Neural cell (in vitro differentiated cells): ENCODE results near the gene IL17RC. TPM values are rescaled to one million over a fixed set of nuclear protein-coding genes. Genes with fewer than 3 reads are reported as not detected.

Experiments used
- H2AFZ ChIP-seq: fragments of 200-600, 300-800 bp; sonication (generic), shearing (Covaris generic); 2 replicates; pipeline ENCODE4 v1.6.0; 2014; ENCODE audit warnings: low read depth, mild to moderate bottlenecking, antibody characterized with exemption, low read length, moderate library complexity
- H3F3A ChIP-seq: fragments of 200-600 bp; shearing (Covaris generic); 2 replicates; pipeline ENCODE4 v1.6.1; 2016; ENCODE audit warnings: mild to moderate bottlenecking, moderate library complexity, mixed read lengths, antibody characterized with exemption, low read length; ENCODE audit not compliant: insufficient read depth, poor library complexity, severe bottlenecking
- H3K27ac ChIP-seq: fragments of 200-600, 300-800 bp; sonication (generic), shearing (Covaris generic); 2 replicates; pipeline ENCODE4 v1.5.1; 2014; ENCODE audit warnings: mild to moderate bottlenecking, low read length, moderate library complexity
- H3K27me3 ChIP-seq: fragments of 300-800, 200-600 bp; sonication (generic), shearing (Covaris generic); 2 replicates; pipeline ENCODE4 v1.6.0; 2014; ENCODE audit warnings: mild to moderate bottlenecking, low read depth, low read length, moderate library complexity; ENCODE audit not compliant: insufficient read depth
- H3K36me3 ChIP-seq: fragments of 300-800, 200-600 bp; sonication (generic), shearing (Covaris generic); 2 replicates; pipeline ENCODE4 v1.5.1; 2014; ENCODE audit warnings: mild to moderate bottlenecking, antibody characterized with exemption, low read length, moderate library complexity; ENCODE audit not compliant: insufficient read depth
- H3K4me2 ChIP-seq: fragments of 300-800, 200-600 bp; sonication (generic), shearing (Covaris generic); 2 replicates; pipeline ENCODE4 v1.6.0; 2014; ENCODE audit warnings: mild to moderate bottlenecking, low read length
- H3K4me3 ChIP-seq: fragments of 300-800, 200-600 bp; sonication (generic), shearing (Covaris generic); 2 replicates; pipeline ENCODE4 v1.5.1; 2014; ENCODE audit warnings: mild to moderate bottlenecking, low read length, moderate library complexity
- H3K79me2 ChIP-seq: fragments of 200-600 bp; shearing (Covaris generic); replicated peaks from 2 replicates; pipeline ENCODE4 v1.6.0; 2014; ENCODE audit warnings: mild to moderate bottlenecking, low read length, moderate library complexity; ENCODE audit not compliant: insufficient read depth
- H3K9ac ChIP-seq: fragments of 300-800, 200-600 bp; sonication (generic), shearing (Covaris generic); 2 replicates; pipeline ENCODE4 v1.6.1; 2016; ENCODE audit warnings: mild to moderate bottlenecking, low read length, mixed read lengths
- H3K9me2 ChIP-seq: fragments of 200-600 bp; shearing (Covaris generic); 2 replicates; pipeline ENCODE4 v1.6.1; 2016; ENCODE audit warnings: mild to moderate bottlenecking, low read length, mixed read lengths; ENCODE audit not compliant: insufficient read depth
- H3K9me3 ChIP-seq: fragments of 200-600, 300-800 bp; sonication (generic), shearing (Covaris generic); 2 replicates; pipeline ENCODE4 v1.6.1; 2016; ENCODE audit warnings: mild to moderate bottlenecking, mixed run types, low read length, moderate library complexity, mixed read lengths
- H4K20me1 ChIP-seq: fragments of 200-600 bp; shearing (Covaris generic); 2 replicates; pipeline ENCODE4 v1.6.1; 2016; ENCODE audit warnings: mild to moderate bottlenecking, mixed run types; ENCODE audit not compliant: insufficient read depth
- EP300 ChIP-seq: fragments of 450-650 bp; conservative IDR thresholded peaks from 2 replicates; pipeline ENCODE4 v1.6.1; 2014; ENCODE audit warnings: antibody characterized with exemption, mild to moderate bottlenecking, moderate library complexity; ENCODE audit not compliant: poor library complexity, severe bottlenecking
- EZH2 ChIP-seq: fragments of 200-600, 300-800 bp; shearing (Covaris generic), sonication (generic); IDR thresholded peaks from 2 replicates; pipeline ENCODE4 v1.6.1; 2014; ENCODE audit warnings: antibody characterized with exemption, low read length, borderline replicate concordance, mild to moderate bottlenecking; ENCODE audit not compliant: insufficient read depth, poor library complexity, severe bottlenecking
- MXI1 ChIP-seq: fragments of 450-650 bp; conservative IDR thresholded peaks from 2 replicates; pipeline ENCODE4 v1.6.1; 2014; ENCODE audit warnings: antibody characterized with exemption, mild to moderate bottlenecking; ENCODE audit not compliant: poor library complexity, severe bottlenecking
- POLR2AphosphoS5 ChIP-seq: IDR thresholded peaks from 2 replicates; pipeline ENCODE4 v1.6.1; 2012
- RAD21 ChIP-seq: fragments of 450-650 bp; conservative IDR thresholded peaks from 2 replicates; pipeline ENCODE4 v1.6.1; 2014; ENCODE audit warnings: antibody characterized with exemption, mild to moderate bottlenecking, moderate library complexity
- SMC3 ChIP-seq: fragments of 450-650 bp; conservative IDR thresholded peaks from 2 replicates; pipeline ENCODE4 v1.6.1; 2014; ENCODE audit warnings: antibody characterized with exemption, mild to moderate bottlenecking, moderate library complexity; ENCODE audit not compliant: poor library complexity
- TAF1 ChIP-seq: IDR thresholded peaks from 2 replicates; pipeline ENCODE4 v1.6.1; 2012; ENCODE audit warnings: low read depth
- polyA plus RNA-seq: library from polyadenylated mRNA; depleted of rRNA; stranded (reverse); fragments of >200 nt; gene quantifications from 2 replicates; pipeline ENCODE4 v1.2.3, GENCODE V29; 2014
- TF ChIP-seq, protein P1 (sequence below): fragments of 450-650 bp; IDR thresholded peaks from 2 replicates; pipeline ENCODE4 v1.5.1; 2014; ENCODE audit warnings: antibody characterized with exemption, mild to moderate bottlenecking, moderate library complexity; ENCODE audit not compliant: poor library complexity, severe bottlenecking
- TF ChIP-seq, protein P2 (sequence below): IDR thresholded peaks from 2 replicates; pipeline ENCODE4 v1.6.1; 2012; ENCODE audit warnings: borderline replicate concordance

Gene IL17RC
- polyA plus RNA-seq, 1 donor from 2014 or later, result not detected

DNA sequence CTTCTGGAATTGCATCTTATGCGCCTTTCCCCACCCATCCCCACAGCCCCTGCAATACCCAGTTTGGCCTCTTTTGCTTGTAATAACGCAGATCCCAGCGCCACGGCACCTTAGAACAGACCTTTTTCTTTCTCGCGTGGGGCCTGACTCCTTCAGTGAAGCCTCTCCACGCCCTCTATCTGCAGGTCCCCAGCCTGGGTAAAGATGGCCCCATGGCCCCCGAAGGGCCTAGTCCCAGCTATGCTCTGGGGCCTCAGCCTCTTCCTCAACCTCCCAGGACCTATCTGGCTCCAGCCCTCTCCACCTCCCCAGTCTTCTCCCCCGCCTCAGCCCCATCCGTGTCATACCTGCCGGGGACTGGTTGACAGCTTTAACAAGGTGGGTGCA is 17.3 kb downstream of the IL17RC start:
- Histone ChIP-seq H3K9ac (peak overlapping the region; percentile 83), H2AFZ (peak overlapping the region; percentile 78), H3K9me3 (no peaks in the 10 kb centered on the region), H3K9me2 (no peaks in the 10 kb centered on the region), H3K27me3 (no peaks in the 10 kb centered on the region), H3K4me3 (peak overlapping the region; percentile 86), H3K36me3 (no peaks in the 10 kb centered on the region), H3F3A (no peaks in the 10 kb centered on the region), H4K20me1 (no peaks in the 10 kb centered on the region), H3K27ac (peak overlapping the region; percentile 79), H3K79me2 (no peaks in the 10 kb centered on the region), H3K4me2 (peak overlapping the region; percentile 95)
- TF ChIP-seq, protein P1, sequence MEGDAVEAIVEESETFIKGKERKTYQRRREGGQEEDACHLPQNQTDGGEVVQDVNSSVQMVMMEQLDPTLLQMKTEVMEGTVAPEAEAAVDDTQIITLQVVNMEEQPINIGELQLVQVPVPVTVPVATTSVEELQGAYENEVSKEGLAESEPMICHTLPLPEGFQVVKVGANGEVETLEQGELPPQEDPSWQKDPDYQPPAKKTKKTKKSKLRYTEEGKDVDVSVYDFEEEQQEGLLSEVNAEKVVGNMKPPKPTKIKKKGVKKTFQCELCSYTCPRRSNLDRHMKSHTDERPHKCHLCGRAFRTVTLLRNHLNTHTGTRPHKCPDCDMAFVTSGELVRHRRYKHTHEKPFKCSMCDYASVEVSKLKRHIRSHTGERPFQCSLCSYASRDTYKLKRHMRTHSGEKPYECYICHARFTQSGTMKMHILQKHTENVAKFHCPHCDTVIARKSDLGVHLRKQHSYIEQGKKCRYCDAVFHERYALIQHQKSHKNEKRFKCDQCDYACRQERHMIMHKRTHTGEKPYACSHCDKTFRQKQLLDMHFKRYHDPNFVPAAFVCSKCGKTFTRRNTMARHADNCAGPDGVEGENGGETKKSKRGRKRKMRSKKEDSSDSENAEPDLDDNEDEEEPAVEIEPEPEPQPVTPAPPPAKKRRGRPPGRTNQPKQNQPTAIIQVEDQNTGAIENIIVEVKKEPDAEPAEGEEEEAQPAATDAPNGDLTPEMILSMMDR, result no peak
- TF ChIP-seq TAF1, result no peak
- peak; percentile 1 for TF ChIP-seq SMC3
- TF ChIP-seq RAD21, result no peak
- no peak for TF ChIP-seq EP300

DNA sequence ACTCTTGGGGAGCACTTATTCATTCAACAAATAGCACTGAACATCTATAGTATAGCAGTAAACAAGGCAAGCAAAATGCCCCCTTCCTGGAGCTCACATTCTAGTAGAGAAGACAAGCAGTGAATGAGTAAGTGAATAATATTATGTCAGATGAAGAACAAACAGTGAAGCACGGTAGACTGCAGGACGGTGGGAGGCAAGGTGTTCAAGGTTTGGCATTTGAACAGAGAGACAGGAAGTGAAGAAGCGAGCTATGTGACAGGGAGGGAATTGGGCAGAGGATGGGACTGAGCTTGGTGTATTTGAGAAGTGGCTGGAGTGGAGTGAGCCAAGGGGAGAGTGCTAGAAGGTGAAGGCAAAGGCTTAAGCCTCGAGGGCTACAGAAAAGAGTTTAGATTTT is 18.1 kb downstream of the IL17RC start:
- H3K4me2 ChIP-seq, result no peak overlapping the region
- H3K9ac ChIP-seq, result no peak overlapping the region
- H3K27ac ChIP-seq, result no peak overlapping the region
- no peak overlapping the region for H2AFZ ChIP-seq
- H3K27me3 ChIP-seq, result no peaks in the 10 kb centered on the region
- H3K36me3 ChIP-seq, result no peaks in the 10 kb centered on the region
- no peaks in the 10 kb centered on the region for H3K9me2 ChIP-seq
- no peaks in the 10 kb centered on the region for H4K20me1 ChIP-seq
- TF ChIP-seq TAF1 (no peak), POLR2AphosphoS5 (no peak), EZH2 (no peak), MXI1 (no peak), SMC3 (no peak), EP300 (no peak), RAD21 (no peak)
- TF ChIP-seq, protein P1, result no peak
- TF ChIP-seq, protein P2, sequence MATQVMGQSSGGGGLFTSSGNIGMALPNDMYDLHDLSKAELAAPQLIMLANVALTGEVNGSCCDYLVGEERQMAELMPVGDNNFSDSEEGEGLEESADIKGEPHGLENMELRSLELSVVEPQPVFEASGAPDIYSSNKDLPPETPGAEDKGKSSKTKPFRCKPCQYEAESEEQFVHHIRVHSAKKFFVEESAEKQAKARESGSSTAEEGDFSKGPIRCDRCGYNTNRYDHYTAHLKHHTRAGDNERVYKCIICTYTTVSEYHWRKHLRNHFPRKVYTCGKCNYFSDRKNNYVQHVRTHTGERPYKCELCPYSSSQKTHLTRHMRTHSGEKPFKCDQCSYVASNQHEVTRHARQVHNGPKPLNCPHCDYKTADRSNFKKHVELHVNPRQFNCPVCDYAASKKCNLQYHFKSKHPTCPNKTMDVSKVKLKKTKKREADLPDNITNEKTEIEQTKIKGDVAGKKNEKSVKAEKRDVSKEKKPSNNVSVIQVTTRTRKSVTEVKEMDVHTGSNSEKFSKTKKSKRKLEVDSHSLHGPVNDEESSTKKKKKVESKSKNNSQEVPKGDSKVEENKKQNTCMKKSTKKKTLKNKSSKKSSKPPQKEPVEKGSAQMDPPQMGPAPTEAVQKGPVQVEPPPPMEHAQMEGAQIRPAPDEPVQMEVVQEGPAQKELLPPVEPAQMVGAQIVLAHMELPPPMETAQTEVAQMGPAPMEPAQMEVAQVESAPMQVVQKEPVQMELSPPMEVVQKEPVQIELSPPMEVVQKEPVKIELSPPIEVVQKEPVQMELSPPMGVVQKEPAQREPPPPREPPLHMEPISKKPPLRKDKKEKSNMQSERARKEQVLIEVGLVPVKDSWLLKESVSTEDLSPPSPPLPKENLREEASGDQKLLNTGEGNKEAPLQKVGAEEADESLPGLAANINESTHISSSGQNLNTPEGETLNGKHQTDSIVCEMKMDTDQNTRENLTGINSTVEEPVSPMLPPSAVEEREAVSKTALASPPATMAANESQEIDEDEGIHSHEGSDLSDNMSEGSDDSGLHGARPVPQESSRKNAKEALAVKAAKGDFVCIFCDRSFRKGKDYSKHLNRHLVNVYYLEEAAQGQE, result no peak
- H3K79me2 ChIP-seq, result no peaks in the 10 kb centered on the region
- peak overlapping the region; percentile 86 for H3K4me3 ChIP-seq
- no peaks in the 10 kb centered on the region for H3K9me3 ChIP-seq
- no peaks in the 10 kb centered on the region for H3F3A ChIP-seq
